ENCODE results near the gene EAF2.

GRCh38 chr3:121869736-121870135, 34.7 kb downstream of the EAF2 start:
- TF ChIP-seq CTCF (IDR thresholded peaks at IDR 0.05) (no peak), POLR2A (IDR thresholded peaks at IDR 0.05) (no peak)

All from esophagus squamous epithelium (tissue), 4 donors.